Nephron (organoid): ENCODE results near the gene DENND2C.
A peak's percentile ranks its signal among the peaks of the same experiment; 100 is the strongest.

Source experiments
- H3K27ac Mint-ChIP-seq, 3 experiments: 2 replicates each; pipeline ENCODE4 v1.8.0; 2020; ENCODE audit warnings: mixed read lengths in 3 of 3, mild to moderate bottlenecking in 2 of 3, moderate library complexity in 1 of 3
- H3K27me3 Mint-ChIP-seq: 2 replicates; pipeline ENCODE4 v1.8.0; 2021; ENCODE audit warnings: low read depth, mild to moderate bottlenecking, moderate library complexity, mixed read lengths
- H3K36me3 Mint-ChIP-seq: 2 replicates; pipeline ENCODE4 v1.8.0; 2020; ENCODE audit warnings: low read depth, mixed read lengths
- H3K4me1 Mint-ChIP-seq: 2 replicates; pipeline ENCODE4 v1.8.0; 2020; ENCODE audit warnings: mixed read lengths
- H3K4me3 Mint-ChIP-seq, 3 experiments: 2 replicates each; pipeline ENCODE4 v1.8.0; 2020; ENCODE audit warnings: mild to moderate bottlenecking in 3 of 3, mixed read lengths in 3 of 3, moderate library complexity in 2 of 3
- H3K9me3 Mint-ChIP-seq: 2 replicates; pipeline ENCODE4 v1.8.0; 2020; ENCODE audit warnings: mixed read lengths
- TF ChIP-seq, protein P1 (sequence below), 3 experiments: fragments of 200-600 bp; sonication (generic); IDR thresholded peaks; one replicate each; pipeline ENCODE4 v1.5.0; 2021; ENCODE audit warnings: antibody characterized with exemption in 3 of 3; ENCODE audit not compliant: unreplicated experiment in 3 of 3

DENND2C gene

DNA sequence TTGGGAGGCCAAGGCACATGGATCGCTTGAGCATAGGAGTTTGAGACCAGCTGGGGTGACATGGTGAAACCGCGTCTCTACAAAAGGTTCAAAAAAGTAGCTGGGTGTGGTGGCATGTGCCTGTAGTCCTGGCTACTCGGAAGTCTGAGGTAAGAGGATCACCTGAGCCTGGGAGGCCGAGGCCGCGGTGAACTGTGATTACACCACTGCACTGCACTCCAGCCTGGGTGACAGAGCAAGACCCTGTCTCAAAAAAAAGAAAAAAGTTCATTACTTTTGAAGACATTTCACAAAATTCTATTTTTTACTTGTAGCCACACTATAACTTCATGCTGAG lies 2.1 kb upstream of the DENND2C start:
- H3K27ac Mint-ChIP-seq, result no peak overlapping the region
- H3K36me3 Mint-ChIP-seq, result no peaks in the 10 kb centered on the region
- H3K4me3 Mint-ChIP-seq, result no peak overlapping the region
- no peaks in the 10 kb centered on the region for H3K9me3 Mint-ChIP-seq
- H3K27me3 Mint-ChIP-seq, result peaks cover 30% of the 10 kb centered on the region
- TF ChIP-seq, protein P1, sequence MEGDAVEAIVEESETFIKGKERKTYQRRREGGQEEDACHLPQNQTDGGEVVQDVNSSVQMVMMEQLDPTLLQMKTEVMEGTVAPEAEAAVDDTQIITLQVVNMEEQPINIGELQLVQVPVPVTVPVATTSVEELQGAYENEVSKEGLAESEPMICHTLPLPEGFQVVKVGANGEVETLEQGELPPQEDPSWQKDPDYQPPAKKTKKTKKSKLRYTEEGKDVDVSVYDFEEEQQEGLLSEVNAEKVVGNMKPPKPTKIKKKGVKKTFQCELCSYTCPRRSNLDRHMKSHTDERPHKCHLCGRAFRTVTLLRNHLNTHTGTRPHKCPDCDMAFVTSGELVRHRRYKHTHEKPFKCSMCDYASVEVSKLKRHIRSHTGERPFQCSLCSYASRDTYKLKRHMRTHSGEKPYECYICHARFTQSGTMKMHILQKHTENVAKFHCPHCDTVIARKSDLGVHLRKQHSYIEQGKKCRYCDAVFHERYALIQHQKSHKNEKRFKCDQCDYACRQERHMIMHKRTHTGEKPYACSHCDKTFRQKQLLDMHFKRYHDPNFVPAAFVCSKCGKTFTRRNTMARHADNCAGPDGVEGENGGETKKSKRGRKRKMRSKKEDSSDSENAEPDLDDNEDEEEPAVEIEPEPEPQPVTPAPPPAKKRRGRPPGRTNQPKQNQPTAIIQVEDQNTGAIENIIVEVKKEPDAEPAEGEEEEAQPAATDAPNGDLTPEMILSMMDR (IDR thresholded peaks at IDR 0.05; ENCODE audit: unreplicated experiment in 3 of 3), result no peak
- peaks cover 12% of the 10 kb centered on the region for H3K4me1 Mint-ChIP-seq

DNA sequence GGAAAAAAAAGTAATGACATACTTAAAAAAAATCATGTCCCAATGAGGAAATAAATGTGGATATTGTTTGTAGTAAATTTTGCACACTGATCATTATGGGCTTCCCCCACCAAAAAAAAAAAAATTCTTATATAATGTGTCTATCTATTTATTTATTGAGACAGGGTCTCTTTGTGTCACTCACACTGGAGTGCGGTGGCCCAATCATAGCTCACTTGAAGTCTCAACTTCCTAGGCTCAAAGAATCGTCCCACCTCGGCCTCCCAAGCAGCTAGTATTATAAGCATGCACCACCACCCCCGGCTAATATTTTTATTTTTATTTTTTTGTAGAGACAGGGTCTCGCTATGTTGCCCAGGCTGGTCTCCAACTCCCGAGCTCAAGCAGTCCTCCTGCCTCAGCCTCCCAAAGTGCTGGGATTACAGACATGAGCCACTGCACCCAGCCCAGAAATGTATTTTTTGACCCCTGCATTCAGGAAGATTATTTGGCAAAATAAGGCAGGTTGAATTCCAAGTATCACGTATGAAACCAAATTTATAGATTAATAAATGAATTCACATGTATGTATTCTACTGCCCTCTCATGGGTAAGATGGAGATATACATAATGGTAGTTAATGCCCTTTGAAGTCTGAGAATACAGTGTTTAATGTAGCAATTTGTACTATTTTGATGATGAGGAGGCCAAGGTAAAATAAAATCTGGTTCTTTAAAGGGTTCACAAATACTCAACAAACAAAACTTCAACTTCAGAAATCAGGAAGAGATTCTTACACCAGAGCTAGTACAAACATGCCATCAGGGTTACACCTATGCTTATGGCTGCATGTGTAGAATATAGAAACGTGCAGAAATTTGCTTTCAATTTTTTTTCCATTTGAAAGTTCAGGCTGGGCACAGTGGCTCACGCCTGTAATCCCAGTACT lies 1.4 kb upstream of the DENND2C start:
- no peak overlapping the region for H3K27ac Mint-ChIP-seq
- H3K36me3 Mint-ChIP-seq, result no peaks in the 10 kb centered on the region
- peaks cover 12% of the 10 kb centered on the region for H3K4me1 Mint-ChIP-seq
- no peaks in the 10 kb centered on the region for H3K9me3 Mint-ChIP-seq
- H3K4me3 Mint-ChIP-seq, result peak overlapping the region in 2 of 3 experiments; percentile 42 to 58
- peaks cover 28% of the 10 kb centered on the region for H3K27me3 Mint-ChIP-seq
- TF ChIP-seq, protein P1 (IDR thresholded peaks at IDR 0.05; ENCODE audit: unreplicated experiment in 3 of 3), result peak; percentile 36 to 51 (median 36)

DNA sequence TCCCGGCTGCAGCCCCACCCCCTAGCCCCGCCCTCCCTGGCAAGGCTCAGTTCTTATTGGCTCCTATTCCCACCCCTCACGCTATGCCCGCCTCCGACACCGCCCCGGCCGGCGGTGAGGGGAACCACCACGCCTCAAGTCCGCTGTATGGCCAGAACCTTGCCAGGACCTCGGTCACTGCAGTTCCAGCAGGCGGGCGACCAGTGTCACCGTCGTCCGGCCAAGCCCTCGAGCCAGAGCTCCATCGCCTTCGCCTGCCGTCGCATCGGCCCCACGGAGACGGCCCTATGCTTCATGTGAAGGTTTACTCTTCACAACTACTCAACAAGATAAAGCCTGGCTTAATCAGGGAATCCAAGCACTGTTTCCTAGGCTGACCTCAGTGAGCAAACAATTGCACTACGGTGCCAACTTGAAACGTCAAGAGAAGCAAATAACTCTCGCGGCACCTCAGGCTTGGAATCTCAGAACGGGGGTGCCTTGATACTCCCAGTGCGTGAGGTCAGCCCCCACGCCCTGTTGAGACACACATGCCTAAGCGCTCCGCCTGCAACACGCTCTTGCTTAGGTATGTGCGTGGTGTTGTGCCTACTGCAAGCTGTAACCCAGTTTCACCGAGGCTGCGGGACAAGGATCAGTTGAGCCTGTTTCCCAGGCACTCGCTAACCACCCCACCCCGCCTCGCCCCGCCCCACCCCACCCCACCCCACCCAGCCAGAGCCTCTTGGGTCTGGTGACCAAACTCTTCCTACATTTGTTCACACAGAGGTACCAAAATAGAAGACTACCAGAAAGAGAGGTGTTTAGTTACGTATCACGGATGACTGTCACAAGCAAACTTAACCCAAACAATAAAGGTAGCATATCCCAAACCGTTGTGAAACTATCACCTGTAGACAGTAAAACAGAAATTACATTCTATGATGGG lies 498 bp upstream of the DENND2C start:
- Mint-ChIP-seq H3K27me3 (peaks cover 27% of the 10 kb centered on the region), H3K27ac (peak overlapping the region in 2 of 3 experiments; percentile 28 to 55), H3K9me3 (no peaks in the 10 kb centered on the region), H3K4me1 (peaks cover 12% of the 10 kb centered on the region), H3K4me3 (peak overlapping the region; percentile 90 to 97 (median 95)), H3K36me3 (no peaks in the 10 kb centered on the region)
- TF ChIP-seq, protein P1 (IDR thresholded peaks at IDR 0.05; ENCODE audit: unreplicated experiment in 3 of 3), result peak in 1 of 3 experiments; percentile 16

DNA sequence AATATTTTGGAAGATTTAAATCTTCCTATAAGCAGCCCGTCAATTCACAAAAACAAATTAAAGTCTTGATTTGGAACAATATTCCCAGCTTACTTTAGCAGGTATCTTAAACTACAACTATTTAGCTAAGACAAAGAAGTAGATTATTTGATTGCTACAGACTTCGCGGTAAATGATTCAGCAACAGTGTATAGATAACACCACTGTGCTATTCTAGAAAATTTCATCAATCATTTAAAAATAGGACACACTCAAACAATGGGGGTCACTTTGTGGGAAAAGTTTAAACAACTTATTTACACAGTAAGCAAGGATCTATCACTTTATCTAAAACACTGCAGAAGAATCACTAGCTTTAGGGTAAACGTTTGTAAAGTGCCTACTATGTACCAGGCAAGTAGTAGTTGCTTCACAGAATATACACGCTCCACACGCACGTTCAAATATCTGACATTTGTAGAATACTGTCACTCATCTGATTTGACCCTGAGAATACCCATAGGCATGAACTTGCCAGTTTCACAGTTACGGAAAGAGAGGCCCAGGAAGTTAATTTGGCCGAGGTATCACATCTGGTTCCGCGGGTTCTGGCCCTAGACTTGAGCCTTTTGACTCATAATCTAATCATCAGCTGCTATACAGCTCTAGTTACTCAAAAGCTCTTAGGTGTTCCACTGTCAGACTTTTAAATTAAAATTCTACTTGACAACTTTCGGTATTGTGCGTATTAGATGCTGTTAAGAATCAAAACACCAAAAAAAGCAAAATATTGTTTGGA lies 876 bp downstream of the DENND2C start:
- Mint-ChIP-seq H3K27me3 (peaks cover 20% of the 10 kb centered on the region), H3K4me3 (peak overlapping the region; percentile 90 to 97 (median 95)), H3K9me3 (no peaks in the 10 kb centered on the region), H3K36me3 (no peaks in the 10 kb centered on the region), H3K27ac (peak overlapping the region in 1 of 3 experiments; percentile 20), H3K4me1 (peaks cover 12% of the 10 kb centered on the region)
- TF ChIP-seq, protein P1 (IDR thresholded peaks at IDR 0.05; ENCODE audit: unreplicated experiment in 3 of 3), result no peak

DNA sequence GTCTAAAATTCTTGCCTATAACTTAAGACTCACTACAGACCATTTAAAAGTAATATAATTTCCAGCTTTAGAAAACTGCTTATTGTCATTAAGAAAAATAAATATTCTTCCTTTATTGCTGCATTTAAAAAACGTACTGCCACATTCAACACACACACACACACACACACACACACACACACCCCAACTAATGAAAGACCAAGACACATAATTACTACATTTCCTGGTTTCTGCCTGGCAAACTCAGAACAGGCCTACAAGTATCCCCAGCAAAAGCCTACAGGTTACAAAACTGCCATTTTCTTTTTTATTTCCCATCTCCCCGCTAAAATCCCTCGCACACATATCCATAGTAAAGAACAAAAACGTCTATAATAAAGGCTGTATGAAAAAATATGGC lies 1.5 kb downstream of the DENND2C start:
- H3K36me3 Mint-ChIP-seq, result no peaks in the 10 kb centered on the region
- H3K4me1 Mint-ChIP-seq, result peaks cover 12% of the 10 kb centered on the region
- no peak overlapping the region for H3K27ac Mint-ChIP-seq
- peak overlapping the region; percentile 90 to 97 (median 95) for H3K4me3 Mint-ChIP-seq
- peaks cover 20% of the 10 kb centered on the region for H3K27me3 Mint-ChIP-seq
- no peaks in the 10 kb centered on the region for H3K9me3 Mint-ChIP-seq
- TF ChIP-seq, protein P1 (IDR thresholded peaks at IDR 0.05; ENCODE audit: unreplicated experiment in 3 of 3), result no peak
